Immature natural killer cell (primary cell): ENCODE results near the gene P4HTM. TPM values are rescaled to one million over a fixed set of nuclear protein-coding genes. Genes with fewer than 3 reads are reported as not detected.

ENCODE experiments used
- DNase-seq, 3 donors: peaks; one replicate each; pipeline ENCODE4 v3.0.0; 2022; ENCODE audit warnings: mixed read lengths in 1 of 3
- H3K27ac Mint-ChIP-seq, 6 donors: one replicate each; pipeline ENCODE4 v1.8.0; 2020; ENCODE audit warnings: mixed read lengths in 6 of 6, mild to moderate bottlenecking in 5 of 6, inconsistent platforms in 4 of 6, moderate library complexity in 3 of 6
- H3K27me3 Mint-ChIP-seq, 3 donors: one replicate each; pipeline ENCODE4 v1.8.0; 2020 to 2021; ENCODE audit warnings: low read depth in 3 of 3, mild to moderate bottlenecking in 3 of 3, mixed read lengths in 3 of 3, moderate library complexity in 3 of 3, inconsistent platforms in 1 of 3
- H3K36me3 Mint-ChIP-seq, 3 donors: one replicate each; pipeline ENCODE4 v1.8.0; 2020; ENCODE audit warnings: mixed read lengths in 3 of 3, inconsistent platforms in 2 of 3, mild to moderate bottlenecking in 2 of 3
- H3K4me1 Mint-ChIP-seq, 2 donors: one replicate each; pipeline ENCODE4 v1.8.0; 2020; ENCODE audit warnings: inconsistent platforms in 2 of 2, mild to moderate bottlenecking in 2 of 2, mixed read lengths in 2 of 2, moderate library complexity in 1 of 2
- H3K4me3 Mint-ChIP-seq, 5 donors: one replicate each; pipeline ENCODE4 v1.8.0; 2020; ENCODE audit warnings: mild to moderate bottlenecking in 5 of 5, mixed read lengths in 5 of 5, inconsistent platforms in 3 of 5, moderate library complexity in 3 of 5
- H3K9me3 Mint-ChIP-seq, 6 donors: one replicate each; pipeline ENCODE4 v1.8.0; 2020; ENCODE audit warnings: mild to moderate bottlenecking in 6 of 6, mixed read lengths in 6 of 6, inconsistent platforms in 4 of 6, moderate library complexity in 3 of 6
- polyA plus RNA-seq, 3 donors: library from polyadenylated mRNA; unstranded; fragments of 300-500 nt; fragmentation: Illumina TruSeq; gene quantifications; one replicate each; pipeline ENCODE4 v1.2.3, GENCODE V29; 2021

Gene P4HTM
- polyA plus RNA-seq = 10 to 100 TPM; 16.8 to 26.8 (median 24.9) TPM

- peaks cover 0 to 1% (median 0%) of the 10 kb centered on the region in 3 donors for H3K36me3 Mint-ChIP-seq
These were observed at the start of gene P4HTM for GRCh38 chr3:48989796-48990635. Gene P4HTM, plus strand, starts transcription at chr3:48990241. Its CDS starts 16 bp downstream, at chr3:48990257.

GRCh38 chr3:48945432-48945831 lies 44.6 kb upstream of the P4HTM start:
- Mint-ChIP-seq H3K9me3 (no peaks in the 10 kb centered on the region), H3K4me3 (no peak overlapping the region), H3K36me3 (no peaks in the 10 kb centered on the region), H3K27ac (peak overlapping the region in 5 of 6 donors; percentile 44 to 79 (median 73)), H3K4me1 (peaks cover 19 to 54% of the 10 kb centered on the region in 2 donors), H3K27me3 (peaks cover 0 to 2% (median 0%) of the 10 kb centered on the region in 3 donors)
- no peak for DNase-seq

More at GRCh38 chr3:48989796-48990635, at the start of gene P4HTM:
- peaks cover 32 to 47% of the 10 kb centered on the region in 2 donors for H3K4me1 Mint-ChIP-seq
- DNase-seq = peak; percentile 49 to 55 (median 50)
- peak within 1 kb of the TSS; percentile 80 to 89 (median 86) for H3K27ac Mint-ChIP-seq
- H3K4me3 Mint-ChIP-seq = peak within 1 kb of the TSS; percentile 89 to 92 (median 91)
- H3K27me3 Mint-ChIP-seq = peaks cover 0 to 9% (median 6%) of the 10 kb centered on the region in 3 donors
- no peaks in the 10 kb centered on the region for H3K9me3 Mint-ChIP-seq

- Mint-ChIP-seq H3K36me3 (no peaks in the 10 kb centered on the region), H3K4me1 (peaks cover 19 to 53% of the 10 kb centered on the region in 2 donors)
These were observed 44.0 kb upstream of the P4HTM start for GRCh38 chr3:48945891-48946549.

GRCh38 chr3:48949376-48949717 lies 40.7 kb upstream of the P4HTM start:
- H3K36me3 Mint-ChIP-seq = peaks cover 0 to 6% (median 5%) of the 10 kb centered on the region in 3 donors
- no peak overlapping the region for H3K4me3 Mint-ChIP-seq
- H3K27ac Mint-ChIP-seq = peak overlapping the region in 4 of 6 donors; percentile 14 to 60 (median 22)
- peaks cover 0 to 1% (median 0%) of the 10 kb centered on the region in 3 donors for H3K27me3 Mint-ChIP-seq
- DNase-seq = no peak
- H3K4me1 Mint-ChIP-seq = peaks cover 19 to 42% of the 10 kb centered on the region in 2 donors
- H3K9me3 Mint-ChIP-seq = no peaks in the 10 kb centered on the region

More at GRCh38 chr3:48945891-48946549, 44.0 kb upstream of the P4HTM start:
- Mint-ChIP-seq H3K27me3 (peaks cover 0 to 1% (median 0%) of the 10 kb centered on the region in 3 donors), H3K4me3 (peak overlapping the region in 1 of 5 donors; percentile 3), H3K27ac (peak overlapping the region; percentile 28 to 80 (median 66)), H3K9me3 (no peaks in the 10 kb centered on the region)
- no peak for DNase-seq

GRCh38 chr3:48950051-48950450 lies 40.0 kb upstream of the P4HTM start:
- peaks cover 0 to 6% (median 5%) of the 10 kb centered on the region in 3 donors for H3K36me3 Mint-ChIP-seq
- no peaks in the 10 kb centered on the region for H3K9me3 Mint-ChIP-seq
- DNase-seq = no peak
- H3K4me1 Mint-ChIP-seq = peaks cover 13 to 35% of the 10 kb centered on the region in 2 donors
- no peak overlapping the region for H3K4me3 Mint-ChIP-seq
- H3K27me3 Mint-ChIP-seq = no peaks in the 10 kb centered on the region
- H3K27ac Mint-ChIP-seq = peak overlapping the region; percentile 6 to 79 (median 47)

GRCh38 chr3:48951764-48952163 lies 38.3 kb upstream of the P4HTM start:
- Mint-ChIP-seq H3K4me3 (no peak overlapping the region), H3K27ac (peak overlapping the region in 3 of 6 donors; percentile 2 to 46 (median 25)), H3K27me3 (peaks cover 0 to 1% (median 0%) of the 10 kb centered on the region in 3 donors), H3K36me3 (peaks cover 0 to 11% (median 5%) of the 10 kb centered on the region in 3 donors), H3K4me1 (peaks cover 8 to 24% of the 10 kb centered on the region in 2 donors), H3K9me3 (no peaks in the 10 kb centered on the region)
- no peak for DNase-seq

GRCh38 chr3:48952510-48953118 lies 37.4 kb upstream of the P4HTM start:
- H3K4me3 Mint-ChIP-seq = no peak overlapping the region
- H3K36me3 Mint-ChIP-seq = peaks cover 0 to 13% (median 7%) of the 10 kb centered on the region in 3 donors
- no peaks in the 10 kb centered on the region for H3K9me3 Mint-ChIP-seq
- peaks cover 8 to 27% of the 10 kb centered on the region in 2 donors for H3K4me1 Mint-ChIP-seq
- peak overlapping the region; percentile 5 to 68 (median 33) for H3K27ac Mint-ChIP-seq
- peak; percentile 38 to 52 (median 40) for DNase-seq
- H3K27me3 Mint-ChIP-seq = peaks cover 0 to 1% (median 0%) of the 10 kb centered on the region in 3 donors

GRCh38 chr3:48957006-48957705 lies 32.9 kb upstream of the P4HTM start:
- Mint-ChIP-seq H3K27me3 (peaks cover 0 to 1% (median 0%) of the 10 kb centered on the region in 3 donors), H3K27ac (peak overlapping the region in 3 of 6 donors; percentile 22 to 56 (median 53)), H3K4me1 (peaks cover 8 to 26% of the 10 kb centered on the region in 2 donors), H3K9me3 (no peaks in the 10 kb centered on the region), H3K4me3 (no peak overlapping the region), H3K36me3 (peaks cover 0 to 13% (median 7%) of the 10 kb centered on the region in 3 donors)
- DNase-seq = no peak

GRCh38 chr3:48960841-48961413 lies 29.1 kb upstream of the P4HTM start:
- Mint-ChIP-seq H3K36me3 (peaks cover 0 to 17% (median 10%) of the 10 kb centered on the region in 3 donors), H3K4me1 (peaks cover 3 to 15% of the 10 kb centered on the region in 2 donors), H3K9me3 (no peaks in the 10 kb centered on the region), H3K27me3 (peaks cover 0 to 1% (median 0%) of the 10 kb centered on the region in 3 donors), H3K27ac (peak overlapping the region in 2 of 6 donors; percentile 36 to 51), H3K4me3 (no peak overlapping the region)
- no peak for DNase-seq

GRCh38 chr3:48962340-48962739 lies 27.7 kb upstream of the P4HTM start:
- DNase-seq = no peak
- Mint-ChIP-seq H3K27me3 (no peaks in the 10 kb centered on the region), H3K4me1 (peaks cover 16 to 24% of the 10 kb centered on the region in 2 donors), H3K36me3 (peaks cover 0 to 18% (median 12%) of the 10 kb centered on the region in 3 donors), H3K27ac (peak overlapping the region in 5 of 6 donors; percentile 1 to 65 (median 12)), H3K9me3 (no peaks in the 10 kb centered on the region), H3K4me3 (no peak overlapping the region)

GRCh38 chr3:48962939-48963338 lies 27.1 kb upstream of the P4HTM start:
- Mint-ChIP-seq H3K4me1 (peaks cover 15 to 24% of the 10 kb centered on the region in 2 donors), H3K4me3 (no peak overlapping the region), H3K9me3 (no peaks in the 10 kb centered on the region), H3K27me3 (no peaks in the 10 kb centered on the region), H3K36me3 (peaks cover 0 to 16% (median 11%) of the 10 kb centered on the region in 3 donors), H3K27ac (peak overlapping the region in 1 of 6 donors; percentile 6)
- no peak for DNase-seq

GRCh38 chr3:48963591-48963990 lies 26.4 kb upstream of the P4HTM start:
- Mint-ChIP-seq H3K27me3 (no peaks in the 10 kb centered on the region), H3K4me1 (peaks cover 15 to 24% of the 10 kb centered on the region in 2 donors), H3K9me3 (no peaks in the 10 kb centered on the region), H3K4me3 (no peak overlapping the region), H3K27ac (no peak overlapping the region), H3K36me3 (peaks cover 0 to 16% (median 14%) of the 10 kb centered on the region in 3 donors)
- no peak for DNase-seq
